OCI-LY3 (cell line): Measurements from ENCODE around the gene TWSG1.

Source experiments
- CTCF ChIP-seq: fragments of 200-600, 300-600 bp; sonication (generic); IDR thresholded peaks from 2 replicates; pipeline ENCODE4 v1.5.1; 2014; ENCODE audit warnings: antibody characterized with exemption, low read length, low read depth
- EZH2phosphoT487 ChIP-seq: fragments of 200-600 bp; shearing (Covaris generic); IDR thresholded peaks from 2 replicates; pipeline ENCODE4 v1.6.1; 2018; ENCODE audit warnings: antibody characterized with exemption, mixed run types, low read depth

GRCh38 chr18:9364242-9364641 lies 29.7 kb downstream of the TWSG1 start:
- TF ChIP-seq CTCF (no peak), EZH2phosphoT487 (no peak)
